ENCODE measurements around the gene ATP6V1B1. TPM values are rescaled to one million over a fixed set of nuclear protein-coding genes. Genes with fewer than 3 reads are reported as not detected.
A peak's percentile ranks its signal among the peaks of the same experiment; 100 is the strongest.

Gene ATP6V1B1
- total RNA-seq, 1 donor: not detected

DNA sequence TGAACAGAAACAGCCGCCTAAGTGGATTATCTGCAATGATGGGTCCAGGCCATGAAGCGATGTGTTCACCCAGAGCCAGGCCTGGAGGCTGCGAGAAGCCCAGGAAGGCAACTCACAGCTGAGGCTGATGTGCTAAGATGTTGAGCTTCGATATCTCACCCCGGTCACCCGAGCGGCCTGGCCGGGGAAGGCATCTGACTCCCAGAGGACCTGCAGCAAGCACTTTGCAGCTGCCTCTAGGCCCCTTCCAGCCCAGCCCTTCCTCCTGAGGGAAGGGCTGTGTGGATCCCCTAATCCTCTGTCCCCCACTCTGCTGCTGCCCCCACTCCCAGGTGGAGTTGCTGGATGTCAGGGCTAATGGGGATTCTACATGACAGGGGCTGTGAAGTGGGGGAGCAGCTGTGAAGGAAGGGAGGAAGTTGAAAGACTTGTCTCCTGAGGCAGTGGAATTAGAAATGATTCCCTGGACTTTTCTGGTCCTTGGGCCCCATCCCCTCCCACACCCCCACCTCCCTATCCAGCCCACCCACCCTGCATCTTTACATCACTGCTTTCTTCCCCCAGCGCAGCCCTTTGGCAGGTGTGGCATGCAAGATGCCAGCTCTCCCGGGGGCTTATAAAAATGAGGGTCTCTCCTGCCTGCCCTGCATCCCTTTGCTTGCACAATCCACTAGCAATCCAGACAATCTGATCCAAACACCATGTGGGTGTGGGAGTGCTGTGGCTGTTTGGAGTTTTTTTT, 4.3 kb downstream of the ATP6V1B1 start:
- H3K4me3 ChIP-seq (ENCODE audit: low read depth, low read length): no peak overlapping the region
- TF ChIP-seq, protein P1, sequence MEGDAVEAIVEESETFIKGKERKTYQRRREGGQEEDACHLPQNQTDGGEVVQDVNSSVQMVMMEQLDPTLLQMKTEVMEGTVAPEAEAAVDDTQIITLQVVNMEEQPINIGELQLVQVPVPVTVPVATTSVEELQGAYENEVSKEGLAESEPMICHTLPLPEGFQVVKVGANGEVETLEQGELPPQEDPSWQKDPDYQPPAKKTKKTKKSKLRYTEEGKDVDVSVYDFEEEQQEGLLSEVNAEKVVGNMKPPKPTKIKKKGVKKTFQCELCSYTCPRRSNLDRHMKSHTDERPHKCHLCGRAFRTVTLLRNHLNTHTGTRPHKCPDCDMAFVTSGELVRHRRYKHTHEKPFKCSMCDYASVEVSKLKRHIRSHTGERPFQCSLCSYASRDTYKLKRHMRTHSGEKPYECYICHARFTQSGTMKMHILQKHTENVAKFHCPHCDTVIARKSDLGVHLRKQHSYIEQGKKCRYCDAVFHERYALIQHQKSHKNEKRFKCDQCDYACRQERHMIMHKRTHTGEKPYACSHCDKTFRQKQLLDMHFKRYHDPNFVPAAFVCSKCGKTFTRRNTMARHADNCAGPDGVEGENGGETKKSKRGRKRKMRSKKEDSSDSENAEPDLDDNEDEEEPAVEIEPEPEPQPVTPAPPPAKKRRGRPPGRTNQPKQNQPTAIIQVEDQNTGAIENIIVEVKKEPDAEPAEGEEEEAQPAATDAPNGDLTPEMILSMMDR (IDR thresholded peaks at IDR 0.05; ENCODE audit: insufficient read depth, low read depth, low read length): no peak
- DNase-seq (ENCODE audit: low read depth): no peak

DNA sequence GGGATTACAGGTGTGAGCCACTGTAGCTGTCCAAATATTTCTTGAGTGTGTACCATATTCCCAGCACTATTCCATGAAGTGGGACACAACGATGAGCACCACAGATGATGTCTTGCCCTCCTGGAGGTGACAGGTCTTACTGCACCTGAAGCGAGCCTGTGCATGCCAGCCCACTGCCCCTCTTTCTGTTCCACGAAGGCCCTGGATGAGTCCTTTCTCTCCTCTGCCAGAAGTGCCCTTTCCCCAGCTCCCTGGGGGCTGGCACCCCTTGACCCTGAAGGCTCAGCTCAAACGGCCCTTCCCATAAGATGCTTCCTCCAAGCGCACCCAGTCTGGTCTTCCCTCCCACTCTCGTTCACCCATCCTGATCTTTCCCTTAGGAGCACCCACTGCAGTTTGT, 5.5 kb downstream of the ATP6V1B1 start:
- DNase-seq (ENCODE audit: low read depth): no peak
- H3K4me3 ChIP-seq (ENCODE audit: low read depth, low read length): no peak overlapping the region
- TF ChIP-seq, protein P1 (IDR thresholded peaks at IDR 0.05; ENCODE audit: insufficient read depth, low read depth, low read length): no peak

DNA sequence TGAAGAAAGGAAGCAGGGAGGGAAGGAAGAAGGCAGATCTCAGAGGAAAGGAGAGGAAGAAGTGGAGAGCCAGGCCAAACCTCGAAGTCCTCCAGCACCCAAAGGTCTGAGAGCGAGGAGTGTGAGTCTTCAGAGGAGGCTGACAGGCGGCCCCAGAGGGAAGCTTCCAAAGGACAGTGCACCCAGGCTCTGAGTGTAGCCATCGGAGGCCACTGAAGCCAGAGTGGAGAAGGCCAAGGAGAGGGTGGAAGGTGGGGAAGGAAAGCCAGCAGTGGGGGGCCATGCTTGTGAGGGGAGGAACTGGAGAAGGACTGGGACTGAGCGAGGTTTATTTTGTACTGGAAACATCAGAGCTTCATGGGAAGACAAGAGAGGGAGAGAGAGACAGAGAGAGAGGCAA, 6.0 kb downstream of the ATP6V1B1 start:
- TF ChIP-seq, protein P1 (IDR thresholded peaks at IDR 0.05; ENCODE audit: insufficient read depth, low read depth, low read length): no peak
- DNase-seq (ENCODE audit: low read depth): no peak
- no peak overlapping the region for H3K4me3 ChIP-seq (ENCODE audit: low read depth, low read length)

DNA sequence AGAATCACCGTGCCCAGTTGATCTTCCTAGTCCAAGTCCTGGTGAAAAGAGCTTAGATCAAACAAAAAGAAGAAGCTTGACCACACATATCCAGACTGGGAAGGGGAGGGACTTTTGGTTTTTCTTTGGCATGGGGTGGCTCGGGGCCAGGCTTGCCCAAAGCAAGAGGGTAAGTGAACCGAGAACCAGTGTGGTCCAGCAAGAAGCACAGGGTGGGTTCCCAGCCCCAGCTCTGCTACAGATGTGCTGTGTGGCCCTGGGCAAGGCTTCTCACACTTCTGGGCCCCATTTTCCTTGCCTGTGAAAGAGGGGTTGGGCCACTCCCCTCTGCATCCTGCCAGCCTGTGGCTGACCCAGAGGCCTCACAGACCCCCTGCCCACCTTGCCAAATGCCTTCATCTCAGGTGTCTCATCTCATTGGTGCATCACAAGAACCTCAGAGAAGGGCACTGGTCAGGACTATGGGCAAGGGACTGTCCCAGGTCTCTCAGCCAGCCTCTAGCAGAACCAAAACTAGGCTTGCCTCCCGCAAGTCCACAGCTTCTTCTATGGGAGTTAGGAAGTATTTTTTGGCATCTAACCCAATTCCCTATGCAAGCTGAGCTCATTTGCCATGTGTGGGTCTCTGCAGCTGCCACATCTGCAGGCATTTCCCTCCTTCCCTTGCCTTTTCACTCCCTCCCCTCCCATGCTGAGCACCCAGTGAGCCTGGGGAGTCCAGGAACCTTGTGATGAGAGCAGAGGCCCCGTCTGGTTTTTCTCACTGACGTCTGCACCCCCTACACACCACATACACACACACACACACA, 6.9 kb downstream of the ATP6V1B1 start:
- DNase-seq (ENCODE audit: low read depth): peak; percentile 36
- H3K4me3 ChIP-seq (ENCODE audit: low read depth, low read length): no peak overlapping the region
- TF ChIP-seq, protein P1 (IDR thresholded peaks at IDR 0.05; ENCODE audit: insufficient read depth, low read depth, low read length): no peak

GRCh38 chr2:70943205-70943871, 7.6 kb downstream of the ATP6V1B1 start:
- H3K4me3 ChIP-seq (ENCODE audit: low read depth, low read length): no peak overlapping the region
- no peak for DNase-seq (ENCODE audit: low read depth)
- TF ChIP-seq, protein P1 (IDR thresholded peaks at IDR 0.05; ENCODE audit: insufficient read depth, low read depth, low read length): no peak

DNA sequence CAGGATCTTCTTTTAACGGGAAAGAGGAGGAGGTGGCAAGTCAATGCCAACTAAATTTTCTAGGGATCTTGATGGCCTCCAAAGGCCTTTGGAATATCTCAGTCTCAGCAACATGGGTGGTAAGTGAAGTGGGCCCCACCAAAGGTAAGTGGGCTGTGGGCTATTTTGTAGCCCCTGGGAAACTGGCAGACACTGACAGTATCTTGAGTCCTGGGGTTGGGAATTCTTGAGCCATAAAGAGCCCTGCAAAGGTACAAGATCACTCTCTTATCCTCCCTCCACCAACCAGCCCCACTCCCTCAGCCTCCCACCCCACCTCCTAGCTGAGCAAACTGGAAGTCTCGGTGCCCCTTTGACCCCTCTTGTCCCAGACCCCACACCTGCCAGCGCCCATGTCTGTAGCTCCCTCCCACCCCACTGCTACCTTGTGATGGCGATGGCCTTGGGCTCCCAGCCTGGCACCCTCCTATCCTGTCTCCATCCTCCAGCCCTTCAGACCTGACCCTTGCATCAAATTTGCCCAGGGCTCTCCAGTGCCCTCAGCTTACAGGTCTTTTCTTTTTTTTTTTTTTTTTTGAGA, 8.5 kb downstream of the ATP6V1B1 start:
- H3K4me3 ChIP-seq (ENCODE audit: low read depth, low read length): no peak overlapping the region
- TF ChIP-seq, protein P1 (IDR thresholded peaks at IDR 0.05; ENCODE audit: insufficient read depth, low read depth, low read length): no peak
- no peak for DNase-seq (ENCODE audit: low read depth)
